HuH-7.5 (cell line): Measurements from ENCODE around the gene SAMD4A.

Experiments
- DNase-seq: peaks from one replicate; pipeline ENCODE4 v3.0.0; 2011; ENCODE audit warnings: low spot score

Gene SAMD4A

GRCh38 chr14:54708982-54709381 is 142.1 kb downstream of the SAMD4A start:
- no peak for DNase-seq

GRCh38 chr14:54709444-54709843 is 142.5 kb downstream of the SAMD4A start:
- DNase-seq, result no peak

- no peak for DNase-seq
Observed at GRCh38 chr14:54709867-54710266, 142.9 kb downstream of the SAMD4A start.

GRCh38 chr14:54711312-54711711 is 144.4 kb downstream of the SAMD4A start:
- DNase-seq, result no peak

- DNase-seq, result no peak
Observed at GRCh38 chr14:54711812-54712464, 145.0 kb downstream of the SAMD4A start.

GRCh38 chr14:54712465-54713200 is 145.7 kb downstream of the SAMD4A start:
- DNase-seq, result no peak

- no peak for DNase-seq
Observed at GRCh38 chr14:54713379-54713778, 146.5 kb downstream of the SAMD4A start.

GRCh38 chr14:54715239-54715638 is 148.3 kb downstream of the SAMD4A start:
- DNase-seq, result no peak

- DNase-seq, result no peak
Observed at GRCh38 chr14:54715811-54716210, 148.9 kb downstream of the SAMD4A start.

- DNase-seq, result no peak
Observed at GRCh38 chr14:54716862-54717261, 149.9 kb downstream of the SAMD4A start.

- DNase-seq, result no peak
Observed at GRCh38 chr14:54718046-54718445, 151.1 kb downstream of the SAMD4A start.

GRCh38 chr14:54719406-54719805 is 152.5 kb downstream of the SAMD4A start:
- DNase-seq, result no peak

- no peak for DNase-seq
Observed at GRCh38 chr14:54722791-54723432, 156.0 kb downstream of the SAMD4A start.

- DNase-seq, result no peak
Observed at GRCh38 chr14:54724123-54724522, 157.2 kb downstream of the SAMD4A start.

GRCh38 chr14:54724676-54725325 is 157.9 kb downstream of the SAMD4A start:
- no peak for DNase-seq

- no peak for DNase-seq
Observed at GRCh38 chr14:54725998-54726397, 159.1 kb downstream of the SAMD4A start.

GRCh38 chr14:54727929-54728328 is 161.0 kb downstream of the SAMD4A start:
- no peak for DNase-seq

- DNase-seq, result no peak
Observed at GRCh38 chr14:54728700-54729527, 162.0 kb downstream of the SAMD4A start.

GRCh38 chr14:54730156-54730961 is 163.4 kb downstream of the SAMD4A start:
- no peak for DNase-seq

GRCh38 chr14:54734966-54735365 is 168.0 kb downstream of the SAMD4A start:
- no peak for DNase-seq

- DNase-seq, result no peak
Observed at GRCh38 chr14:54735424-54735823, 168.5 kb downstream of the SAMD4A start.
